OCI-LY1 (cell line): Measurements from ENCODE around the gene TTLL10.

Experiments used
- H2AFZ ChIP-seq: fragments of 200-600 bp; sonication (generic), shearing (Covaris generic); 2 replicates; pipeline ENCODE4 v1.6.0; 2014; ENCODE audit warnings: antibody characterized with exemption, mild to moderate bottlenecking, low read length
- H3F3A ChIP-seq: fragments of 200-600 bp; sonication (generic), shearing (Covaris generic); 2 replicates; pipeline ENCODE4 v1.6.0; 2014; ENCODE audit warnings: mild to moderate bottlenecking, antibody characterized with exemption, low read length, moderate library complexity; ENCODE audit not compliant: insufficient read depth
- H3K27ac ChIP-seq: fragments of 200-600 bp; sonication (generic); 2 replicates; pipeline ENCODE4 v1.5.1; 2014; ENCODE audit warnings: low read length, mixed run types, mild to moderate bottlenecking, low read depth; ENCODE audit not compliant: poor library complexity, severe bottlenecking
- H3K27me3 ChIP-seq: fragments of 200-600 bp; sonication (generic); 2 replicates; pipeline ENCODE4 v1.6.0; 2014; ENCODE audit warnings: antibody characterized with exemption, mild to moderate bottlenecking, low read length, moderate library complexity; ENCODE audit not compliant: insufficient read depth
- H3K36me3 ChIP-seq: fragments of 200-600 bp; sonication (generic); 2 replicates; pipeline ENCODE4 v1.6.1; 2014; ENCODE audit warnings: mild to moderate bottlenecking, antibody characterized with exemption, low read length, moderate library complexity, mixed read lengths; ENCODE audit not compliant: insufficient read depth
- H3K4me1 ChIP-seq: fragments of 200-600 bp; sonication (generic); 2 replicates; pipeline ENCODE4 v1.5.1; 2014; ENCODE audit warnings: mild to moderate bottlenecking, low read length, moderate library complexity; ENCODE audit not compliant: insufficient read depth, severe bottlenecking
- H3K4me2 ChIP-seq: fragments of 200-600 bp; sonication (generic), shearing (Covaris generic); 2 replicates; pipeline ENCODE4 v1.6.1; 2014; ENCODE audit warnings: low read length
- H3K4me3 ChIP-seq: fragments of 200-600 bp; sonication (generic); 2 replicates; pipeline ENCODE4 v1.5.1; 2014; ENCODE audit warnings: low read length, low read depth, mild to moderate bottlenecking, mixed read lengths; ENCODE audit not compliant: poor library complexity, severe bottlenecking
- H3K79me2 ChIP-seq: fragments of 200-600 bp; shearing (Covaris generic); 2 replicates; pipeline ENCODE4 v1.6.1; 2016; ENCODE audit warnings: mixed run types, low read length, mixed read lengths; ENCODE audit not compliant: insufficient read depth
- H3K9ac ChIP-seq: fragments of 200-600 bp; sonication (generic), shearing (Covaris generic); 2 replicates; pipeline ENCODE4 v1.6.1; 2014; ENCODE audit warnings: mild to moderate bottlenecking, low read length, mixed read lengths
- H3K9me2 ChIP-seq: fragments of 200-600 bp; sonication (generic), shearing (Covaris generic); 2 replicates; pipeline ENCODE4 v1.6.1; 2014; ENCODE audit warnings: low read depth, mild to moderate bottlenecking, low read length, mixed read lengths
- H3K9me3 ChIP-seq: fragments of 200-600 bp; shearing (Covaris generic); 2 replicates; pipeline ENCODE4 v1.6.1; 2014; ENCODE audit warnings: low read length, mixed read lengths
- H4K20me1 ChIP-seq: fragments of 200-600 bp; sonication (generic), shearing (Covaris generic); 2 replicates; pipeline ENCODE4 v1.6.0; 2016; ENCODE audit warnings: mild to moderate bottlenecking, low read length; ENCODE audit not compliant: insufficient read depth
- CTCF ChIP-seq: fragments of 200-600 bp; sonication (generic), shearing (Covaris generic); IDR thresholded peaks from 2 replicates; pipeline ENCODE4 v1.5.1; 2017; ENCODE audit warnings: mild to moderate bottlenecking, antibody characterized with exemption, low read length, moderate library complexity, mixed read lengths
- EZH2 ChIP-seq: fragments of 200-600 bp; sonication (generic), shearing (Covaris generic); IDR thresholded peaks from 2 replicates; pipeline ENCODE4 v1.8.0; 2017; ENCODE audit warnings: borderline replicate concordance, mixed run types, mild to moderate bottlenecking, antibody characterized with exemption, low read length, moderate library complexity, mixed read lengths

Gene TTLL10

DNA sequence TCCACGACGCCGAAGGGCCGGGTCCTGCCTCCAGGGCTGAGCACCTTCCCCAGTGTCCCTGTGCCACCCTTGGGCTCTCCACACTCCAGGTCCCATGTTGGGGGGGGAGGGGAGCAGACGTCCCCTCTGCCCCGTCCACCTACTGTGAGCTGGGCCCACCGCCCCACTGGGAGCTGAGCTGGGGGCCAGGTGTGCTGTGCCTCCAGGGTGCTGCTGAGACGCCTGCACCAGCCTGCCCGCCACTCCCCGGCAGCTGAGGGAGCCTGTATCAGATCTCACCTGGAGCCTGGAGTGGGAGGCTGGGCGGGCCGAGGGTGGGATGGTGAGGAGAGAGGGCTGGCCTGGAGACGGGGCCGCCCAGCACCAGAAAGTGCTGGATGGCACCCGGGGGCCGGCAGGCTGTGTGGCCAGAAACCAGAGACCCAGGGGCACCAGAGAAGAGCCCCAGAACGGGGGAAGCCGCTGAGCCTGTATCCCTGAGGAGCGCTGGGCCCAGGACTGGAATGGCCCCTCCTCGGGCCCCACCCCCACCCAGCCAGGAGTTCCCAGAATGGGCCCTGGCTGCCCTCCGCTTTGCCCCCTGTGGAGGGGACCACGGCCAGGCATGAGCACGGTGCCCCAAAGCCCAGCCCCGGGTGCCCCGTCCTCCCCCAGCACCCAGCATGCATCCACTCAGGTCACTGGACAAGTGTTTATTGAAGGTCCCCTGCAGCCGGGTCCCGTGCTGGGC lies 29.3 kb downstream of the TTLL10 start:
- Histone ChIP-seq H3K4me1 (no peaks in the 10 kb centered on the region), H3K9me3 (no peaks in the 10 kb centered on the region), H3K4me3 (no peak overlapping the region), H3K9ac (no peak overlapping the region), H3K27ac (no peak overlapping the region), H3K27me3 (peaks cover 14% of the 10 kb centered on the region), H3K36me3 (no peaks in the 10 kb centered on the region), H3K79me2 (no peaks in the 10 kb centered on the region), H3K9me2 (no peaks in the 10 kb centered on the region), H2AFZ (no peak overlapping the region), H4K20me1 (no peaks in the 10 kb centered on the region), H3K4me2 (no peak overlapping the region), H3F3A (no peaks in the 10 kb centered on the region)
- no peak for TF ChIP-seq EZH2

GRCh38 chr1:1203561-1204424 lies 30.1 kb downstream of the TTLL10 start:
- Histone ChIP-seq H3K36me3 (no peaks in the 10 kb centered on the region), H3K4me1 (no peaks in the 10 kb centered on the region), H3K9ac (no peak overlapping the region), H3K27me3 (peaks cover 14% of the 10 kb centered on the region), H3F3A (no peaks in the 10 kb centered on the region), H2AFZ (no peak overlapping the region), H3K9me3 (no peaks in the 10 kb centered on the region), H4K20me1 (no peaks in the 10 kb centered on the region), H3K9me2 (no peaks in the 10 kb centered on the region), H3K27ac (no peak overlapping the region), H3K4me3 (no peak overlapping the region), H3K79me2 (no peaks in the 10 kb centered on the region), H3K4me2 (no peak overlapping the region)
- no peak for TF ChIP-seq CTCF
- no peak for TF ChIP-seq EZH2

- no peak overlapping the region for H2AFZ ChIP-seq
- H3K36me3 ChIP-seq, result no peaks in the 10 kb centered on the region
- H3K4me1 ChIP-seq, result no peaks in the 10 kb centered on the region
- H3F3A ChIP-seq, result no peaks in the 10 kb centered on the region
- H3K79me2 ChIP-seq, result no peaks in the 10 kb centered on the region
- no peak overlapping the region for H3K9ac ChIP-seq
- H4K20me1 ChIP-seq, result no peaks in the 10 kb centered on the region
- peaks cover 12% of the 10 kb centered on the region for H3K27me3 ChIP-seq
- no peaks in the 10 kb centered on the region for H3K9me3 ChIP-seq
- no peak for TF ChIP-seq EZH2
- no peak overlapping the region for H3K4me3 ChIP-seq
- H3K9me2 ChIP-seq, result no peaks in the 10 kb centered on the region
- no peak overlapping the region for H3K27ac ChIP-seq
- H3K4me2 ChIP-seq, result no peak overlapping the region
Observed at GRCh38 chr1:1204425-1204920, 30.8 kb downstream of the TTLL10 start.

- TF ChIP-seq CTCF (no peak), EZH2 (no peak)
- no peaks in the 10 kb centered on the region for H3K4me1 ChIP-seq
- H3K27ac ChIP-seq, result no peak overlapping the region
- no peak overlapping the region for H3K4me2 ChIP-seq
- H3F3A ChIP-seq, result no peaks in the 10 kb centered on the region
- no peak overlapping the region for H3K4me3 ChIP-seq
- no peaks in the 10 kb centered on the region for H3K9me3 ChIP-seq
- H2AFZ ChIP-seq, result no peak overlapping the region
- H3K27me3 ChIP-seq, result peaks cover 11% of the 10 kb centered on the region
- no peaks in the 10 kb centered on the region for H4K20me1 ChIP-seq
- H3K9ac ChIP-seq, result no peak overlapping the region
- no peaks in the 10 kb centered on the region for H3K9me2 ChIP-seq
- no peaks in the 10 kb centered on the region for H3K36me3 ChIP-seq
- no peaks in the 10 kb centered on the region for H3K79me2 ChIP-seq
Observed at GRCh38 chr1:1204998-1205768, 31.5 kb downstream of the TTLL10 start.
